HG03571 (cell line): ENCODE results near the gene FILIP1L.

Experiments used
- ATAC-seq: cut with Tn5 transposase; IDR thresholded peaks from one replicate; pipeline ENCODE4 v1.9.1; 2021; ENCODE audit not compliant: unreplicated experiment

FILIP1L gene

DNA sequence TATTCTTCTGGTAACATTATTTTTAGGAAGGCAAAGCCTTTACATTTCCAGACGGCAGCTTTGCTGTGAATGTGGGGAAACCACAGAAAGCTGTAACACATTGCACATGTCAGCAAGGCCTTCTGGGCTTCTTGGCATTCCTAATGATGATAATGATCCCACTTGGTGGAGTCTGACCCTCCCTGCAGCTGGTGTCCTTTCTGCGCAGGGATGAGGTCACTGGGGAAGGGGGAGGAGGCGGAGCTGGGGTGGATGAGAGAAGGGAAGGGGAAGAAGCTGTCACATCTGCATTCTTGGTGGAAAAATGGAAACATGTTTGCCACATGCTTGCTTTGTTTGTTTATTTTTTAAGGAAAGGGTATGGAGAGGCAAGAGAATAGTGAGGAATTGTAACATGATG lies 68.6 kb downstream of the FILIP1L start:
- no peak for ATAC-seq

DNA sequence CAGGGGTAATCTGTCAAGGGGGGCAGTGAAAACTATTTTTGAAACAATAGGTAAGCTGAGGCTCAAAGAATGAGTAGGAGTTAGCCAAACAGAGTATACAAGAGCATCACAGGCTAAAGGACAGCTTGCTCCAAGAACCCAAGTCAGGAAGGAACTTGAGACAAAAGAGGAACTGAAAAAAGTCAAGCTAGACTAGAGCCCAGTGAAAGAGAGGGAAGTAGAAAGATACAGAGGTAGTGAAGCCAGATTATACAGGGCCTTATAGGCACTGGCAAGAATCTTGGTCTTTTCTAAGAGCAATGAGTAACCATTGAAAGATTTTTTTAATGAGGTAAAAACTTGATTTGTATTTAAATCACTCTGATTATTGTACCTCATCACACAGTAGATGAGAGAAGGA lies 69.9 kb downstream of the FILIP1L start:
- peak; percentile 82 for ATAC-seq

DNA sequence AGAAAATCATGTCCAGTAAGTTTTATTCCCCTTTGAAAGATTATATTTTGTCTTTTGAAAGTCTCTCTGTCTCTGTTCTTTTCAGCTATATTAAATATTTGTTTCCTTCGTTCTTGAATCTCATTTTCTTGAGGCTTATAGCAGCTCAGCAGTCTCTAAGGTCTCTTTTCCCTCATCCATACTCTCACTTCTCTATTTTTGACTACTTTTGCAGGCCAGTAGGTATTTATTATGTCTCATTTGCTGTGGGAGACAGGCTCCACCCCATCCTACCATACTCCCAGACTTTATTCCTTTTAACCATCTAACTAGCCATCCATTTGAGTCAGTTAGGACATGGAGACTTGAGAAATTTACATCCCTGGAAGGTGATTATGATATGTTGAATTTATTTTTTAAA lies 71.0 kb downstream of the FILIP1L start:
- ATAC-seq = no peak

DNA sequence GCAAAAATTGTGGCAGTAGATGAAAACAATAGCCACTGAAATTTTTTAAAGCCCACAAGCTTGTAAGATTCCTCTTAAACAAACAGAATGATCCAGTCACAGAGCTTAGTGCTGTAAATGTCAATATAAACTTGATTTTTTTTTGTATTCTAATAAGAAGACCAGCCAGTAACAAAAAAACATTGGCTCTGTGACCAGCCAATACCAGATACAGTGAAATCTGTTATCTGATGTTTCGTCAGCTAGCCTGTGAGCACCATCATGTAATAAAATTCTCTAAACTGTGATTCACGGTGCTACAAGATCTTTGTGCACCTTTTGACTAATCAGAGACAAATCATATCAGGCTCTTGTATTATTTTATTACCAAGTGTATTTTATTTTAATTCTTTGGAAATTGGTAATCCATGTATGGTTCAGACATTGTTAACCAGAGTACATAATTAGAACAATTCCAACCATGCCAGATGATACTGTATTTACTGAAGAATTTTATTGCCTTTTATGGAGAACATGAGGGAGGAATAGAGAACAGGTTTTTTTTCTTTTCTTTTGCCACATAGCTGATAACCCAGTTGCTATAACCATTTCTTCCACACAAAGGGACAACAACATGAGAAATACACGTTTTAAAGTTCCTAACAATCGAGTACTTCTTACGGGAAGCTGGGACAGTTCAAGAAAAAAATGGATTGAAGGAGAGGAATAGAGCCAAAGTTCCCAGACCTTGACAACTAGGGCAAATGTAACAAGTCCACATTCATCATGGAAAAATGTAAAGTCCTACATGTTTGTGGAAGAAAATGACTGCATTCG lies 71.9 kb downstream of the FILIP1L start:
- ATAC-seq = no peak

DNA sequence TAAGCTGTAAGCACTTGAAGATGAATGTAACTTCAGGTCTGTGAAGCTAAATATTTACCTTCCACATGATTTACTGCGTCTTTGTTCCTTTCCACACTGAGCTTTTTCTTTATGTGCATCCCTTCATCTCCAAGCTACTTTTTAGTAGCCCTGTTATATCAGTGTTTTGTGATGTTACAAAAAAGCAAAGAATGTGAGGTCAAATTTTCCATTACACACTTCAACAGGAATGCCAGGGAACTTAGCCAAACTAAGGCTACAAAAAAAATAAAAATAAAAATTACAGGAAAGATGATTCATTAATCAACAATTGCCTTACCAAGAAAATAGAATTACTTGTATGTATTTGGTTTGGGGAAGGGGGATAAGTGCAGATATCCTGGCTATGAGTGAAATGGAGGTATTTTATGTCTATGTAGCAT lies 73.0 kb downstream of the FILIP1L start:
- ATAC-seq = no peak

DNA sequence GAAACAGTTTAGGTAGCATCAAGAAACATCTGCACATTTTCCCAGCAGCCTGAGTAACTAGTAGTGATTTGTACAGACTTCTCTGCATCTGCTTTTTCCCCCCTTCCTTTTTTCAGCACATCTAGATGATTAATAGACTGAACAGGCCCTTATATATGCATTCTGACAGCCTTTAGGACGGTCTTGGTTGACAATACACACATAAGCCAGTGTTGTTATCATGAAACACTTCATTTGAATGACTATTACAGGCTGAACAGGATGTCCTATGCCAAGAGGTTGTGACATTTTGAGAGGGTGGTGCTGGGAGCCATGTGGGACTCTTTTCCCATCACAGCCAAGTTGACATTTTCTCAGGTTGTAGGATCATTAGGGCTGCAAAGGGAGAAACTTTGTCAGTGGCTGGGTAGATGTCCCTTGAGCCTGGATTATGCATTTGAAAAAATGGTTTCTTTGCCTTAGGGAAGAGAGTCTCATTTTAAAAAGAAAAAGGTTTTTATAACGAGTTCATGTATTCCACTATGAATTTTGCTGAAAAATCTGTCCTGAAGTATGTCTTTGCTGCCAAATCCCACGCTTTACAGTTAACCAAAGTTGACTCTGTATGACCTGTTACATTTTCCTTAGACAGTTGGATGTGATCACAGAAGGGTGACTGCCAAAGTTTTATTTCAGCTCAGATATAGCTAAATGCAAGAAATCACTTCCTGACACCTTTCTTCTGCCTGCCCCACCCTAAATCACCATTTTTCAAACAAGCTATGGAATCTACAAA lies 73.7 kb downstream of the FILIP1L start:
- no peak for ATAC-seq

DNA sequence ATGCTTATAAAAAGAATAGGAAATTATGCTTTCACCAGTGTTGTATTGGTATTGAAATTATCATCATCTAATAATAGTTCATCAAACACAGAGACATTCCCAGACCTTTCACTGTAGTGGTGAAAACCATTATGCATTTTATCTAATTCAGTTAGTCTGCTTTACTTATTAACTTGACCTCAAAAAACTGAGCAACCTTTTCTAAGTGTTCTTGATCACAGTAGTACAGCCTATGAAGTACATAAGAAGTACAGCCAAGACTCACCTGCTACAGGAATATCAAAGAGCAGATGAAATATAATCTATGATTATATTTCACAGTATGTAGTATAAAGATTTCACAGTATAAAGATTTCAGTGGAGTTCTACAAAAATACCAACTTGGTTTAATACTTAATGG lies 75.2 kb downstream of the FILIP1L start:
- ATAC-seq = no peak

DNA sequence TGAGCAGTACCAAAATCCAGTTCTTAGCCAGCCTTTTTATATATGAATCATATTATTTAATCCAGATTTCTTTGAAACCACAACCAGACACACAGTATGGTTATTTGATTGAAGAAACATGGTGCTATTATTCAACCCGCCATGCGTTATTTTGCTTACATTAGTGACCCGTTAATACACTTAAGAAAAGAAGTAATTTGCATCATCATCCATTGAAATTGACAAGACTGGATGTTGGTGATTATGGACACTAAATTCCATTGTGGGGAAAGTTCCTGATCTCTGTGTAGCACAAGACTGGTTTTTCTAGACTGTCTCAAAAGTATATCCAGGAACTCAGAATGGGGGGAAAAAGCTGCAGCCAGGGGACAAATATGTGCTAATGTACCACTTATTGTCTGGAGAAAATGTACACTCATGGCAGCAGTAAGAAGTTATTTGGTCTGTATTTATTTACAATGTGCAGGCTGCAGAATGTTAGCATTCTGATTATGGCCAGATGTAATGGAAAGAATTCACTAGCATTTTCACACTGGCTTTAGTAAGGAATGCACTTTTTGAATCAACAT lies 80.3 kb downstream of the FILIP1L start:
- ATAC-seq = no peak

DNA sequence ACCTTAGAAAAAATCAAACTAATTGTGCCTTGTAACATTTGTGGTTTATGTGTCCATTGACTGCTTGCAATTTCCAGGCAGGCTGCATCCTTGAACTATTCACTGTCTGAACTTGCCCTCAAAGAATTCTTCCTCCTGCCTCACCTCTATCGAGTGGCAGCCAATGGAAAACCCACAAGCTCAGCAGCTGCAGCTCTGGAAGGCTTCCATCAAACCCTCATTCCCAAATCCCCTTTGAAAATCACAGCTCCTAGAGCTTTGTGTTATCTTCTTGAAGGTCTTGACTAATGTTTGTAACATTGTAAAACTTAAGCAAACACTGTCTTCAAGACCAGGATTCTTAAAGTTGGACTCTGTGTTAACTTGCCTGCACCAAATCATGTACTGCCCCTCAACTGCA lies 81.1 kb downstream of the FILIP1L start:
- no peak for ATAC-seq

DNA sequence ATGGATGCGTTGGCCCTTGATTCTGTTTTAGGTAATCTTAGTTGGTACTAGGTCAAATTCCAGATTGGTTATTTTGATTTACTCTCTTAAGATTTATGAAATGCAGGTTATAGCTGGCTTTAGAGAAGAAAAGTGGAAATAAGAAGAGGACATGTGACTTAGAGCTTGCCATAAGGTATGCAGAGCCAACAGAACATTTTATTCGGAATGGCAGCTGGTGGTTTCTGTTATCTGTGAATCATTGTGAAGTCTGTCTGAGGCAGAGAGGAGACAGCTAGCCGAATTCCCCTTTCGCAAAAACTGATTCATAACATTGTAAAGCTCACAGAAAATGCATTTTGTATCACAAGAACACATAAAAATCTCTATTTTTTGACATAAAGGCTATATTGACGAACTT lies 82.1 kb downstream of the FILIP1L start:
- ATAC-seq = no peak

DNA sequence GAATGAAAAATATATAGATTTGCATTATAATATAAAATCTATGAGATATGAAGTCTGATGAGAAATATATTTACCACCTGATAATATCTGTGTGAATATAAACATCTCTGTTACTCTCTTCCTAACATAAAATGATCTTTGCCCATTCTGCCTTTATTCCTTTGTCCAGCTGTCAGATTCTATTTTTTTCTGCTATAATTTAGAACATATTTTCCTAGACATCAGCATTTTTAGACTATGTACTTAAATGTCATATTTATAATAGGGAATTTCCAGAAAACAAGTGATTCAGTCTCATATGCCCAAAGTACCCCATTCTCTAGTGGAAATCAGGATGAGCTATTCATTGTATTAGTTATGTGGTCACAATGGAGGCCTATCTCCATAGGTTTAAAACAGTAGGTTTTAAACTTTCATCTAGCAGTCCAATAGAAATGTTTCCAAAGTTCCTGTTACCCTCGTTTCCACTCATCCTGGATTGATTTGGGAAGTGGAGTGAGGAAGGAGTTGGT lies 83.3 kb downstream of the FILIP1L start:
- ATAC-seq = no peak

DNA sequence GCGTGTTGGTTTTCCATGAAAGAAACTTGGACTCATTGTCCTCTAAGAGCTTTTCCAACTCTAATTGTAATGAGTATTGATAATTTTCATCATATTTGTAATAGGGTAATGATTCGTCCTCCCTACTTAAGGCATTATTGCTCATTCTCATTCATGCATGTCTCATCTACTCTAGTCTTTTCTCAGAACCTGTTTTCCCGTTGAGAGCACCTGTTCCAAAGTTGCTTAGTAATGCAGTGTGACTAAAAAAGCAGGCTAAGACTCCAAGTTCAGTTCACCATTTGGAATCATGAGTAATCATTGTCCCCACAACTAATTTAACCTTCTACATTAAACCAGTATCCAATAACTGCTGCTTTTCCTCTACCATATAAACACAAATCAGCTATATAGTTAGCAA lies 84.0 kb downstream of the FILIP1L start:
- ATAC-seq = no peak

DNA sequence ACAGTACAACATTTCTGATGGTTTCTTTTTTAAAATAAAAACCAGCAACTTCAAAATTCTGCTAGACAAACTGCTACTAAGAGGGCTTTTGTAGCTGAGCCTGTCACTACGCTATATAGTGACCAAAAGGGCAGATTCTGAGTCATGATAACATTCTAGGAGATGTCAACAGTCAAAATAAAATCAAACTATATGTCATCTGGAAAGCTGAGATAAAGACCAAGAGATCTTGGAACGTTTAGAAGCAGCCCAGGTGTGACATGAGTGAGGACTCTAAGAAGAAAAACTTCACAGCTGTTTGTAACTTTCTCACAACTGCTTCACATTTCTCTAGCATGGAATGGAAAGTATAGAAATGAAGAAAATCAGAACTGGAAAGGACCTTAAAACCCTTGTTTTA lies 84.6 kb downstream of the FILIP1L start:
- ATAC-seq = no peak

DNA sequence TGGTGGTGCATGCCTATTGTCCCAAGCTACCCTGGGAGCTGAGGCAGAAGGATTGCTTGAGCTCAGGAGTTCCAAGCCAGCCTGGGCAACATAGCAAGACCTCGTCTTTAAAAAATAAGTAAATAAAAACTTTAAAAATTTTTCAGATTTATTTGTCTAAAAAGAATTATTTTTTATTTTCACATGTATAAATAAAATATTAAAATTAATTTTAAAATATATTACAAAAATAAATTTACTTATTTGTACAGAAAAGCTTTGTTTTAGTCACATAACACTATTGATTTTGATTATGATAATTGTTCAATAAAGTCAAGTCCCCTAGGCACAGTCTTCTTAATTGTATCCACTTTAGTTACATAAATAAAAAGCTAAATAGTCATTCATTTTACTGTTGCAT lies 85.2 kb downstream of the FILIP1L start:
- ATAC-seq = no peak

DNA sequence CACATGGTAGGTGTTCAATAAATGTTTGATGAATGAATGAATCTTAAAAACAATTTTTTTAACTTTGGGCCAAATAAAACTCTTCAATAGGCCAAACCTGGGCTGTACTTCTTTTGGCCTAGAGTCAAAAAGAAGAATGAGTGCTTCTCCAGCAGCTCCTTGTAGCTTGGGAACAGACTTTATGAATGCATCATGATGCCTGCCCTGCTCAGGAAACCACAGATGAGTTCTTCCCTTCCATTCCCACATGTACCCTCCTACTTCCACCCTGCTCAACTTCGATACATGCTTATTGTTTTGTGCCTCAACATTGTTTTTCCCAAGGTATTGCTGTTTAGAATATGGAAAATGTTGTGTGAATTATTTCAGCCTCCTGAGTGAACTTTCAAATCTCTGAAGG lies 87.0 kb downstream of the FILIP1L start:
- no peak for ATAC-seq

DNA sequence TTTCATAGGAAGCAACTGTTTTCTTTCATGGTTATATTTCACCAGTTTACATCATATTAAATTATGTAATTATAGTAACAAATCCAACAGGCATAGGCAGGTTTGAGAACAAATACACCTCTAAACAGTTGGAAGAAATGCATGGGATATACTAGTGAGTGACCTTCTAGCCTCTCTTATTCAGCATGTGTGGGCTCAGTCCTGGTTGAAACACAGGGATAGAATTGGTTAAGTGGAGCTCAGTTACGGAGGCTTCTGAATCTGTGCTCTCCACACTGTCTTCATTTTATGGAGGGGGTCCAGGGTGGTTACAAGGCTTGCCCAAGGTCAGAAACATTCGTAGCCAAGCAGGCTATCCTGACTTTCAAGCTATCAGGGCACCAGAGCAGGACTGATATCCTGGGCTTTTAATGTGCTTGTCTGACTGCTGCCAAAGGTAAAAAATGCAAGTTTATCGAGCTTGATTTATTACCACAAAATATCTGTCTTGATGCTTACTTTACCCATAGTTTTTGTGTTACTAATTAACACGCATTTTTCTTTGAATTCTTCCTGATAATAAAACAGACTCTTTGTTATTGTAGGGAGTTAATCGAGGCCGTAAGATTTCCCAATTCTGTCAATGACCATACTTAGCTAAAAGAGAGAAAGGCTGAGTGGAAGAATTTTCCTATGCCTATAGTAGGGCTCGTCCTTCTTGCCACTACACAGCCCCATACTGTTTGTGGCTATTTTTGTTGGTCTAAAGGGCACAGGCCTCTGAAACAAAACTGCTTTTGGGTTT lies 89.6 kb downstream of the FILIP1L start:
- ATAC-seq = no peak

DNA sequence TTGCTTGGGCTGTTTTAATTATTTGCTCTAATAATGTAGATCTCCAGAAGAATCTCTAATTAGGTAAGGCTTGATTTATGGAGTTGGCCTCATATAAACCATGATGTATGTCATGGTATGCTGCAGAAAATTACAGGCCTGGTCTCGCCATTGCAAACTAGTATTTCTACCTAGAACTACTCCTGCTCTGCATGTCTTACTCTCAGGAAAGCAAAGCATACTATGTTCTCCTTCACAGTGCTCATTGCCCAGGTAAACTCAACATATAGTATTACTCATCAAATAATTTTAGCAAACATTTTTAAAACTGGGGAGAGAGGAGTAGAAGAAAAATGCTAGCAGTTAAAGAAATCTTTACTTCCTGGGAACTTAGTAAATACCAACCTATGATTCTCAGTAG lies 90.7 kb downstream of the FILIP1L start:
- no peak for ATAC-seq

DNA sequence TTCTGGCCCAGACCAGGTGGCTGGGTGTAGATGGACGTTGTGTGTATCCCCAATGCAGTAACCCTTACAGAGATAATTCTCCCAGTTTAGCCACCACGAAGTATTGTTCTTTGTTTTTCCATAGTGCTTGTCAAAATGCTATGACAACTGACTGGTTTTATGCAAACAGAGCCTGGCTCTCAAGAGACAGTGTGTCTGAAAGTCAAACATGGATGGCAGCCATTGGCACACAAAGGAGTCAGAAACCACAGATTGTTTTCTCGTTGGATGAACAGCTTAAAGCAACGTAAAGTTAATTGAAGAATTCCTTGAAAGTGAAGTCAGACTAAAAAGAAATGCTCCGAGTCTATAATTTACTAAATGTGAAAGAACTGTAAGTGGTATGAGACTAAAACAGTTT lies 91.2 kb downstream of the FILIP1L start:
- ATAC-seq = no peak

DNA sequence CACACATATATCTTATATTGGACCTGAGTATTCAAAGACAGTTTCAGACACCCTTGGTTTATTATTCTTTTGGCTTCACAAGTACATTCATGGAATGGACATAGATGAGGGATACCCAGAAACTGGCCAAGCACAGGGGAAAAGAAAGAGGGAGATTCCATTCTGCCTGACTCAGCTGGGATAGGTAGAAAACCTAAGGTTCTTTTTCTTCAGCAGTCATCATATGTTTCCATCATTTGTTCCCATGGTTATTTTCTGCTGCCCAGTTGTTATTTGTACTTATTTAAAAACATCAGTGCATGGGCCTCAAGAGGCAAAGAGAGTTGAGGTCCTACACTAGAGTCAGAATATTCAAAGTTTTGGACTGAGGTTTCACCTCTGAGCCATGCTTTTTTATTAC lies 91.8 kb downstream of the FILIP1L start:
- ATAC-seq = no peak

DNA sequence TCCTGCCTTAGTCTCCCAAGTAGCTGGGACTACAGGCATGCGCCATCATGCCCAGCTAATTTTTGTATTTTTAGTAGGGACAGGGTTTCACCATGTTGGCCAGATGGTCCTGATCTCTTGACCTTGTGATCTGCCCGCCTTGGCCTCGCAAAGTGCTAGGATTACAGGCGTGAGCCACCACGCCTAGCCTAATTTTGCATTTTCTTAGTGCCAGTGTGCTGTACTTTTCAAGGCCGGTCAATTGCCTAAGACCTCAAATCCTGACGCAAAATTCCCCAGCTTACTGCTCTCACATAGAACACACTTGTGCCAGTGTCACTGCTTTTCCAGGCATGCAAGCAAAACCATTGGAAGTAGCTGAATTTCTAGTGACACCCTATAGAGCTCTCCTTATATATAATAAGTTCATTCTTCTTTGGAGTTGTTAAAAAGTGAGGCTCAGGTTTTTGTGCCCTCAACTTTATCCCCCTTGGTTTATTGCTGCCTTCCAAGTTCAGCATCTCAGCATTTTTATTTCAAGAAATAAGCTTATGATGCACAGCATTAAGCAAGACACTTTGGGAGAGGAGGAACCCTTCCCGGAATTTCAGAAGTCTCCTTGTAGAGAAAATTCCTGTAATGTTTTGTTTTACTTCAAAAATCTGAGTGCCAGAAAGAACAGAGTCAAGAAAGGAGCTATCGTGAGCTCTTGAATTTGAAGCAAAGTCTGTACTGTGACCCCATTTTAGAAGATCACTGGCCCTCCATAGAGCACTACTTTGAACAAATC lies 93.2 kb downstream of the FILIP1L start:
- ATAC-seq = no peak
